Hepatocyte (in vitro differentiated cells): ENCODE data around the gene CREB1.

Experiments
- CTCF ChIP-seq: fragments of 200-600 bp; sonication (generic); IDR thresholded peaks from 2 replicates; pipeline ENCODE4 v1.5.1; 2016; ENCODE audit warnings: antibody characterized with exemption, mild to moderate bottlenecking; ENCODE audit not compliant: poor library complexity
- EZH2 ChIP-seq: fragments of 200-600 bp; sonication (generic); IDR thresholded peaks from 2 replicates; pipeline ENCODE4 v1.6.1; 2016; ENCODE audit warnings: antibody characterized with exemption, mild to moderate bottlenecking, borderline replicate concordance

GRCh38 chr2:207617011-207617671, 87.4 kb downstream of the CREB1 start:
- no peak for TF ChIP-seq CTCF
- no peak for TF ChIP-seq EZH2
